ENCODE measurements around the gene CTR9.

The CTR9 gene

GRCh38 chr11:10742460-10743208 lies 8.4 kb upstream of the CTR9 start:
- DNase-seq (ENCODE audit: low spot score): peak; percentile 76

GRCh38 chr11:10743354-10744000 lies 7.6 kb upstream of the CTR9 start:
- DNase-seq (ENCODE audit: low spot score): no peak

GRCh38 chr11:10744206-10744605 lies 6.8 kb upstream of the CTR9 start:
- no peak for DNase-seq (ENCODE audit: low spot score)

GRCh38 chr11:10746871-10747270 lies 4.2 kb upstream of the CTR9 start:
- no peak for DNase-seq (ENCODE audit: low spot score)

GRCh38 chr11:10747733-10748132 lies 3.3 kb upstream of the CTR9 start:
- DNase-seq (ENCODE audit: low spot score): no peak

- DNase-seq (ENCODE audit: low spot score): no peak
Measured at GRCh38 chr11:10749476-10749875, 1.6 kb upstream of the CTR9 start.

- no peak for DNase-seq (ENCODE audit: low spot score)
Measured at GRCh38 chr11:10751581-10751940, 515 bp downstream of the CTR9 start.

- DNase-seq (ENCODE audit: low spot score): no peak
Measured at GRCh38 chr11:10752061-10752460, 1.0 kb downstream of the CTR9 start.

- DNase-seq (ENCODE audit: low spot score): no peak
Measured at GRCh38 chr11:10752486-10752885, 1.4 kb downstream of the CTR9 start.

GRCh38 chr11:10758957-10759356 lies 7.9 kb downstream of the CTR9 start:
- peak; percentile 26 for DNase-seq (ENCODE audit: low spot score)

GRCh38 chr11:10761085-10761698 lies 10.1 kb downstream of the CTR9 start:
- no peak for DNase-seq (ENCODE audit: low spot score)

- DNase-seq (ENCODE audit: low spot score): no peak
Measured at GRCh38 chr11:10762185-10762584, 11.1 kb downstream of the CTR9 start.

- no peak for DNase-seq (ENCODE audit: low spot score)
Measured at GRCh38 chr11:10762913-10763421, 11.9 kb downstream of the CTR9 start.

- DNase-seq (ENCODE audit: low spot score): no peak
Measured at GRCh38 chr11:10763766-10764165, 12.7 kb downstream of the CTR9 start.

GRCh38 chr11:10764412-10764811 lies 13.4 kb downstream of the CTR9 start:
- DNase-seq (ENCODE audit: low spot score): no peak

- peak; percentile 64 for DNase-seq (ENCODE audit: low spot score)
Measured at GRCh38 chr11:10770626-10771254, 19.7 kb downstream of the CTR9 start.

GRCh38 chr11:10771457-10771856 lies 20.4 kb downstream of the CTR9 start:
- no peak for DNase-seq (ENCODE audit: low spot score)

- no peak for DNase-seq (ENCODE audit: low spot score)
Measured at GRCh38 chr11:10774811-10775210, 23.8 kb downstream of the CTR9 start.

- no peak for DNase-seq (ENCODE audit: low spot score)
Measured at GRCh38 chr11:10777393-10777793, 26.3 kb downstream of the CTR9 start.

GRCh38 chr11:10777806-10778205 lies 26.8 kb downstream of the CTR9 start:
- DNase-seq (ENCODE audit: low spot score): no peak

- no peak for DNase-seq (ENCODE audit: low spot score)
Measured at GRCh38 chr11:10778217-10778970, 27.3 kb downstream of the CTR9 start.

GRCh38 chr11:10779086-10779485 lies 28.0 kb downstream of the CTR9 start:
- DNase-seq (ENCODE audit: low spot score): no peak
